ENCODE measurements around the gene COX4I2.

COX4I2 gene

GRCh38 chr20:31682352-31682751, 44.6 kb downstream of the COX4I2 start:
- peaks cover 7% of the 10 kb centered on the region for H3K36me3 ChIP-seq (ENCODE audit: control insufficient read depth, insufficient read depth, low read length)
- H3K4me3 ChIP-seq (ENCODE audit: insufficient read depth, low read depth, low read length, poor library complexity, severe bottlenecking) = no peak overlapping the region
- no peak for DNase-seq
- peaks cover 64% of the 10 kb centered on the region for H3K4me1 ChIP-seq (ENCODE audit: control insufficient read depth, insufficient read depth, low read length, poor library complexity, severe bottlenecking)
- no peak overlapping the region for H3K27ac ChIP-seq (ENCODE audit: insufficient read depth, low read length, poor library complexity, severe bottlenecking)
- H3K27me3 ChIP-seq (replicated peaks; ENCODE audit: control insufficient read depth, insufficient read depth, low read length, poor library complexity, severe bottlenecking) = no peaks in the 10 kb centered on the region
- no peaks in the 10 kb centered on the region for H3K9me3 ChIP-seq (ENCODE audit: control insufficient read depth, low read length)

DNA sequence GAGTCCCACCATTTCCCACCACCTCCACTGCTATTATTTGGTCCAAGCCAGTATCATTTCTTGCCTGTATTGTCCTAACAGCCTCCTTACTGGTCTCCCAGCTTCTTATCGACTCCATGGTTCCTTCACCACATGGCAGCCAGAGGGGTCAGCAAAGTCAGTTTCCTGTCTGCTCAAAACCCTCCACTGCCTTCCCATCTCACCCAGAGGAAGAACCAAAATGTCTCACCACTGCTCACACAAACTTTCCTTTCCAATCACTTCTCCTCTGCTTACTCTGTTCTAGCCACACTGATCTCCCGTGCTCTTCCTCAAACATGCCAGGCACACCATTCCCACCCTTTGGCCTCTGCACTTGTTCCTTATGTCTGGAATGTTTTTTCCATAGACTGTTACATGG, 45.2 kb downstream of the COX4I2 start:
- H3K36me3 ChIP-seq (ENCODE audit: control insufficient read depth, insufficient read depth, low read length) = peaks cover 7% of the 10 kb centered on the region
- H3K27me3 ChIP-seq (replicated peaks; ENCODE audit: control insufficient read depth, insufficient read depth, low read length, poor library complexity, severe bottlenecking) = no peaks in the 10 kb centered on the region
- H3K4me1 ChIP-seq (ENCODE audit: control insufficient read depth, insufficient read depth, low read length, poor library complexity, severe bottlenecking) = peaks cover 59% of the 10 kb centered on the region
- H3K4me3 ChIP-seq (ENCODE audit: insufficient read depth, low read depth, low read length, poor library complexity, severe bottlenecking) = no peak overlapping the region
- H3K27ac ChIP-seq (ENCODE audit: insufficient read depth, low read length, poor library complexity, severe bottlenecking) = no peak overlapping the region
- H3K9me3 ChIP-seq (ENCODE audit: control insufficient read depth, low read length) = no peaks in the 10 kb centered on the region
- DNase-seq = no peak

DNA sequence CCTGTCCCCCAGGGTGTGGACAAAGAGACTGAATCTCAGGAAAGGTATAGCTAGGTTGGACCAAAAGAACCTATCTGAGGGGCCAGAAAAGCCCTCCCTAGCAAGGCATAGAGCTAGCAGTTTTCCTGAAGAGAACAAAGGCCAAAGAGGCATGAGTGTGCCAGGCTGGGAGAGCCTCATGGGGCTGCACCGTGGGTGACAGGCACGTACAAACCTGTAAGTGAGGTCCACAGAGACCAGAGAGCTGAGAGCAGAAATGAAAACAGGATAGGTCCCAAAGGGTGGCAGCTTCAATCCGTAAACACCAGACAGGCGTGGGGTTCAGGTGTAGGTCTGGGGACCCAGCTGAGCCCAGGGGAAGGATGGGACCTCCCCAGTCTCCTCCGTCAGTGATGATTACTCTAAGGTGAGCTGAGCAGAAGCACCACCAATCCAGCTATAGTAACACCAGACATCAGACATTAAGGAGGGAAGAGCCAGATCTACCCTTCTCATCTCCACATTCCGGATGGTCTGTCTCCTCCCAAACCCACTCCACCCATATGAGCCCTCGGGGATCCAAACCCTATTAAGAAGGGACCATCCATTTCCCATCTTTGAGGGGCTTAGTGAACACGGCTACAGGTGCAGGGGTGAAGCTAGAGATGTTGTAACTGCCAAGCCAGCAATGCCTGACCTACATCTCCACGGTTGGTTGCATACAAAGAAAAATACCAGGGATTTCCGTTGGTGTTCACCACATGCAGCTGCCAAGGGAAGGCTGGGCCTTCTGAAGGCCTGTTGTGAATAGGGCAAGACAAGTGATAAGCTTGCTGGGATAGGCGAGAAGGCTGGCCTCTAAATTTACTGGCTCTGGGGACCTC, 46.7 kb downstream of the COX4I2 start:
- Histone ChIP-seq H3K27me3 (replicated peaks; ENCODE audit: control insufficient read depth, insufficient read depth, low read length, poor library complexity, severe bottlenecking) (no peaks in the 10 kb centered on the region), H3K27ac (ENCODE audit: insufficient read depth, low read length, poor library complexity, severe bottlenecking) (no peak overlapping the region), H3K36me3 (ENCODE audit: control insufficient read depth, insufficient read depth, low read length) (peaks cover 13% of the 10 kb centered on the region), H3K4me1 (ENCODE audit: control insufficient read depth, insufficient read depth, low read length, poor library complexity, severe bottlenecking) (peaks cover 45% of the 10 kb centered on the region), H3K9me3 (ENCODE audit: control insufficient read depth, low read length) (no peaks in the 10 kb centered on the region), H3K4me3 (ENCODE audit: insufficient read depth, low read depth, low read length, poor library complexity, severe bottlenecking) (no peak overlapping the region)
- peak in 1 of 3 donors; percentile 25 for DNase-seq

DNA sequence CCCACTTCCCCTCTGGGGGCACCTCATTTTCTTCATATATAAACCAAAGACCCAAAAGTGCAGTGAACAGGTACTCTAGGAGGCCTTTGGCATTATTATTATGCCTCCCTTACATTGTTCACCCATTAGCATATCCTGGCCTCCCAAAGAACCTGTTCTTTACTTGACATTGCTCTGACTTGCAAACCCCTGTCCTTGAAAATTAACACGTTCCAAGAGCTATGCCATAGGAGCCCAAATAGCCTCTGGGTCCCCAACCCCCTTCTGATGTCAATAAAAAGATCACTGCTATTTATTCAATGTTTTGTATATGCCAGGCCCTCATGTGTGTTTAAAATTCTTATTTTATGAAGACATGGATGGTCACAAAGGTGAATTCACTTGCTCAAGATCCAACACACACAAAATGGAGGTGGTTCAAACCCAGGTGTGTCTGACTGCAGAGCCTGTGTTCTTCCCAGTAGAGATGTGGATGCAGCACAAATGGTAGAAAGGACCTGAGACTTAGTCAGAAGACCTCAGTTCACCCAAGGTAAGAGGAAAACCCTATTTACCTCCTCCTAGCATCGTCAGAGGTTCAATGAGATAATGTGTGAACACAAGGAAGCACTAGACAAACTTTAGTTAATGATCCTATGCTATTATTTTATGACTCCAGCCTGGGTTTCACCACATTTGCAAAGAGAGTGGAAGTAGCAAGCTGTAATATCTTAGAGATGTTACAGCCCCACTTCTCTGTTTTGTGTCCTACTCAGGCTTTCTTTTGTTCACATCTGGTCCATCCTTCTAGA, 48.3 kb downstream of the COX4I2 start:
- Histone ChIP-seq H3K9me3 (ENCODE audit: control insufficient read depth, low read length) (no peaks in the 10 kb centered on the region), H3K27me3 (replicated peaks; ENCODE audit: control insufficient read depth, insufficient read depth, low read length, poor library complexity, severe bottlenecking) (no peaks in the 10 kb centered on the region), H3K4me3 (ENCODE audit: insufficient read depth, low read depth, low read length, poor library complexity, severe bottlenecking) (no peak overlapping the region), H3K4me1 (ENCODE audit: control insufficient read depth, insufficient read depth, low read length, poor library complexity, severe bottlenecking) (peaks cover 29% of the 10 kb centered on the region), H3K27ac (ENCODE audit: insufficient read depth, low read length, poor library complexity, severe bottlenecking) (no peak overlapping the region), H3K36me3 (ENCODE audit: control insufficient read depth, insufficient read depth, low read length) (peaks cover 13% of the 10 kb centered on the region)
- DNase-seq = no peak

DNA sequence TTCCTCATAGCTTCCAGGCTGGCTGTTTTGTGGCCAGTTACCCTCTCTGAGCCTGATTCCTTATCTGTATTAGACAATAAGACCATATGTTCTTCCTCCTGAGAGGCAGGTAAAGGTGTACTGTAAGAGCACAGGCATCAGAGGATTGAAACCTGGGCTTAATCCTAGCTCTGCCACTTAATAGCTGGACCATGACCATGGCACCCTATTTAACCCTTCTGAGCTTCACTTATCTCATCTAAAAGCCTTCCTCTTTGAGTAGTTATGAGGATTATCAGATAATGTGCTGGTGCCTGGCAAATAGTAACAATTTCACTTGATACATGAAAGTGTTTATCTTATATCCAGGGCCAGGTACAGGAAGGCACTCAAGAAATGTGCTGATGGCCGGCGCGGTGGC, 50.1 kb downstream of the COX4I2 start:
- Histone ChIP-seq H3K27me3 (replicated peaks; ENCODE audit: control insufficient read depth, insufficient read depth, low read length, poor library complexity, severe bottlenecking) (no peaks in the 10 kb centered on the region), H3K27ac (ENCODE audit: insufficient read depth, low read length, poor library complexity, severe bottlenecking) (no peak overlapping the region), H3K4me1 (ENCODE audit: control insufficient read depth, insufficient read depth, low read length, poor library complexity, severe bottlenecking) (peaks cover 20% of the 10 kb centered on the region), H3K36me3 (ENCODE audit: control insufficient read depth, insufficient read depth, low read length) (peaks cover 13% of the 10 kb centered on the region), H3K9me3 (ENCODE audit: control insufficient read depth, low read length) (no peaks in the 10 kb centered on the region), H3K4me3 (ENCODE audit: insufficient read depth, low read depth, low read length, poor library complexity, severe bottlenecking) (no peak overlapping the region)
- DNase-seq = no peak

DNA sequence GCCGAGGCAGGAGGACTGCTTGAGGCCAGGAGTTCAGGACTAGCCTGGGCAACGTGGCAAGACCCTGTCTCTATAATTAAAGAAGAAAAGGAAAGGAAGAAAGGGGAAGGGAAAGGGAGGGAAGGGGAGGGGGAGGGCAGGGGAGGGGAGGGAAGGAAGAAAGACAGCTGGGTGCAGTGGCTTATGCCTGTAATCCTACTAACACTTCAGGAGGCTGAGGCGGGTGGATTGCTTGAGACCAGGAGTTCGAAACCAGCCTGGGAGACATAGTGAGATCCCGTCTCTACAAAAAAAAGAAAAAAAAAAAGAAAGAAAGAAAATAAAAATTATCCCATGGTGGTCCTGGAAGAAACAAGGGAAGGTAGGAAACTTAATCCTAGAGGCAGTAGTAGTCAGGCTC, 51.4 kb downstream of the COX4I2 start:
- no peak overlapping the region for H3K27ac ChIP-seq (ENCODE audit: insufficient read depth, low read length, poor library complexity, severe bottlenecking)
- H3K27me3 ChIP-seq (replicated peaks; ENCODE audit: control insufficient read depth, insufficient read depth, low read length, poor library complexity, severe bottlenecking) = no peaks in the 10 kb centered on the region
- H3K9me3 ChIP-seq (ENCODE audit: control insufficient read depth, low read length) = no peaks in the 10 kb centered on the region
- H3K4me3 ChIP-seq (ENCODE audit: insufficient read depth, low read depth, low read length, poor library complexity, severe bottlenecking) = no peak overlapping the region
- peaks cover 17% of the 10 kb centered on the region for H3K4me1 ChIP-seq (ENCODE audit: control insufficient read depth, insufficient read depth, low read length, poor library complexity, severe bottlenecking)
- H3K36me3 ChIP-seq (ENCODE audit: control insufficient read depth, insufficient read depth, low read length) = peaks cover 13% of the 10 kb centered on the region
- DNase-seq = no peak

- Histone ChIP-seq H3K4me3 (ENCODE audit: insufficient read depth, low read depth, low read length, poor library complexity, severe bottlenecking) (no peak overlapping the region), H3K9me3 (ENCODE audit: control insufficient read depth, low read length) (no peaks in the 10 kb centered on the region), H3K4me1 (ENCODE audit: control insufficient read depth, insufficient read depth, low read length, poor library complexity, severe bottlenecking) (peaks cover 12% of the 10 kb centered on the region), H3K36me3 (ENCODE audit: control insufficient read depth, insufficient read depth, low read length) (peaks cover 13% of the 10 kb centered on the region), H3K27me3 (replicated peaks; ENCODE audit: control insufficient read depth, insufficient read depth, low read length, poor library complexity, severe bottlenecking) (no peaks in the 10 kb centered on the region), H3K27ac (ENCODE audit: insufficient read depth, low read length, poor library complexity, severe bottlenecking) (no peak overlapping the region)
- DNase-seq = no peak
These were observed 52.5 kb downstream of the COX4I2 start for GRCh38 chr20:31690124-31690666.

DNA sequence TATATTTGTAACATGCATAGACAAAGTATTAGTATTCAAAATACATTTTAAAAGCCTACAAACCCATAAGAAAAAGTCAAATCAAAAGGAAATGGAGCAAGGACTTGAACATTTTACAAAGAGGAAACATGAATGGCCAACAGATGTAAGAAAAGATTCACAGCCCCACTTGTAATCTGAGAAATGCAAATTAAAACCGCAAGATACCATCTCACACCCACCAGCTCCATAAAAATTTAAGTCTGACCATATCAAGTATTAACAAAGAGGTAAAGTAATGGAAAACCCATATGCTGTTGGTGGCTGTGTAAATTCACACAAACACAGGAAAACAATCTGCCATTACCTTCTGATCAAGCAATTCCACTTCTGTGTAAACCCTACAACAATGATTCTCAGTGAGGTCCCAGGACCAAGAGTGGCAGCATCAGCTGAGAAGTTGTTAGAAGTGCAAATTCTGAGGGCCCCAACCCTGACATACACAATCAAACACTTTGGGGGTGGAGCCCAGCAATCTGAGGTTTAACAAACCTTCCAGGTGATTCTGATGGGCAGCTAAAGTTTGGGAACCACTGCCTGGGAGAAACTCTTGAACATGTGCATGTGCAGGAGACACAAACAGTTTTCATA, 54.0 kb downstream of the COX4I2 start:
- Histone ChIP-seq H3K9me3 (ENCODE audit: control insufficient read depth, low read length) (no peaks in the 10 kb centered on the region), H3K4me1 (ENCODE audit: control insufficient read depth, insufficient read depth, low read length, poor library complexity, severe bottlenecking) (peaks cover 4% of the 10 kb centered on the region), H3K27me3 (replicated peaks; ENCODE audit: control insufficient read depth, insufficient read depth, low read length, poor library complexity, severe bottlenecking) (no peaks in the 10 kb centered on the region), H3K27ac (ENCODE audit: insufficient read depth, low read length, poor library complexity, severe bottlenecking) (no peak overlapping the region), H3K4me3 (ENCODE audit: insufficient read depth, low read depth, low read length, poor library complexity, severe bottlenecking) (no peak overlapping the region), H3K36me3 (ENCODE audit: control insufficient read depth, insufficient read depth, low read length) (peaks cover 17% of the 10 kb centered on the region)
- DNase-seq = no peak

DNA sequence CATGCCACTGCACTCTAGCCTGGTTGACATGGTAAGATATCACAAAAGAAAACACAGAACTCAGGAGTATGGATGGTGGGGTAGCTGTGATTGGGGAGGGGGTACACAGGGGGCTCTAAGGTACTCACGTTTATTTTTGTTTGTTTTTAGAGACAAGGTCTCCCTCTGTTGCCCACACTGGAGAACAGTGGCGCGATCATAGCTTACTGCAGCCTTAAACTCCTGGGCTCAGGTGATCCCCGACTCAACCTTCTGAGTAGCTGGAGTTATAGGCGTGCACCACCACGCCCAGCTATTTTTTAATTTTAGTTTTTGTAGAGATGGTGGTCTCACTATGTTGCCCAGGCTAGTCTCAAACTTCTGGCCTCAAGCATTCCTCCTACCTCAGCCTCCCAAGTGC, 55.7 kb downstream of the COX4I2 start:
- Histone ChIP-seq H3K27me3 (replicated peaks; ENCODE audit: control insufficient read depth, insufficient read depth, low read length, poor library complexity, severe bottlenecking) (no peaks in the 10 kb centered on the region), H3K27ac (ENCODE audit: insufficient read depth, low read length, poor library complexity, severe bottlenecking) (no peak overlapping the region), H3K4me3 (ENCODE audit: insufficient read depth, low read depth, low read length, poor library complexity, severe bottlenecking) (no peak overlapping the region), H3K36me3 (ENCODE audit: control insufficient read depth, insufficient read depth, low read length) (peaks cover 10% of the 10 kb centered on the region), H3K4me1 (ENCODE audit: control insufficient read depth, insufficient read depth, low read length, poor library complexity, severe bottlenecking) (peaks cover 4% of the 10 kb centered on the region), H3K9me3 (ENCODE audit: control insufficient read depth, low read length) (no peaks in the 10 kb centered on the region)
- no peak for DNase-seq

Data from effector memory CD4-positive, alpha-beta T cell (primary cell).